Measurements from ENCODE around the gene BSX.

The BSX gene

GRCh38 chr11:122979103-122979814 lies 2.4 kb downstream of the BSX start:
- H3K27ac ChIP-seq (ENCODE audit: low read length) = no peak overlapping the region
- H3K9ac ChIP-seq (ENCODE audit: low read depth, low read length) = no peak overlapping the region
- H4K20me1 ChIP-seq (ENCODE audit: insufficient read depth, low read length) = peaks cover 16% of the 10 kb centered on the region
- peaks cover 10% of the 10 kb centered on the region for H3K27me3 ChIP-seq (ENCODE audit: insufficient read depth, low read length, poor library complexity)
- TF ChIP-seq CTCF (IDR thresholded peaks at IDR 0.05; ENCODE audit: borderline replicate concordance, extremely low read depth, low read length, poor library complexity, severe bottlenecking) = no peak
- TF ChIP-seq EZH2 (IDR thresholded peaks at IDR 0.05; ENCODE audit: borderline replicate concordance, low read depth, low read length, severe bottlenecking) = no peak
- H3K4me2 ChIP-seq (ENCODE audit: insufficient read depth, low read length) = no peak overlapping the region
- no peak overlapping the region for H3K4me3 ChIP-seq (ENCODE audit: low read depth in 1 of 2, low read length in 2 of 2)
- H3K36me3 ChIP-seq (ENCODE audit: insufficient read depth, low read length) = no peaks in the 10 kb centered on the region
- H3K4me1 ChIP-seq (ENCODE audit: insufficient read depth, low read length) = no peaks in the 10 kb centered on the region
- ATAC-seq (ENCODE audit: insufficient read depth, low read depth) (no peak), DNase-seq (no peak)
- no peaks in the 10 kb centered on the region for H3K79me2 ChIP-seq (ENCODE audit: insufficient read depth, low read length)
- no peak overlapping the region for H2AFZ ChIP-seq (ENCODE audit: low read depth, low read length)
- no peaks in the 10 kb centered on the region for H3K9me3 ChIP-seq (ENCODE audit: insufficient read depth, low read length, severe bottlenecking)

- Histone ChIP-seq H3K27me3 (ENCODE audit: insufficient read depth, low read length, poor library complexity) (peaks cover 13% of the 10 kb centered on the region), H3K27ac (ENCODE audit: low read length) (no peak overlapping the region), H3K9me3 (ENCODE audit: insufficient read depth, low read length, severe bottlenecking) (no peaks in the 10 kb centered on the region), H3K79me2 (ENCODE audit: insufficient read depth, low read length) (no peaks in the 10 kb centered on the region), H3K4me2 (ENCODE audit: insufficient read depth, low read length) (no peak overlapping the region), H4K20me1 (ENCODE audit: insufficient read depth, low read length) (peaks cover 9% of the 10 kb centered on the region), H3K36me3 (ENCODE audit: insufficient read depth, low read length) (no peaks in the 10 kb centered on the region), H3K4me1 (ENCODE audit: insufficient read depth, low read length) (no peaks in the 10 kb centered on the region), H3K9ac (ENCODE audit: low read depth, low read length) (no peak overlapping the region), H2AFZ (ENCODE audit: low read depth, low read length) (no peak overlapping the region), H3K4me3 (ENCODE audit: low read depth in 1 of 2, low read length in 2 of 2) (no peak overlapping the region)
- DNase-seq = no peak
- ATAC-seq (ENCODE audit: insufficient read depth, low read depth) = no peak
- TF ChIP-seq EZH2 (IDR thresholded peaks at IDR 0.05; ENCODE audit: borderline replicate concordance, low read depth, low read length, severe bottlenecking) = no peak
- no peak for TF ChIP-seq CTCF (IDR thresholded peaks at IDR 0.05; ENCODE audit: borderline replicate concordance, extremely low read depth, low read length, poor library complexity, severe bottlenecking)
These were observed 3.4 kb downstream of the BSX start for GRCh38 chr11:122978299-122978620.

GRCh38 chr11:122977470-122978298 lies 4.0 kb downstream of the BSX start:
- peaks cover 13% of the 10 kb centered on the region for H3K27me3 ChIP-seq (ENCODE audit: insufficient read depth, low read length, poor library complexity)
- H3K9me3 ChIP-seq (ENCODE audit: insufficient read depth, low read length, severe bottlenecking) = no peaks in the 10 kb centered on the region
- DNase-seq (no peak), ATAC-seq (ENCODE audit: insufficient read depth, low read depth) (no peak)
- TF ChIP-seq EZH2 (IDR thresholded peaks at IDR 0.05; ENCODE audit: borderline replicate concordance, low read depth, low read length, severe bottlenecking) = no peak
- no peak for TF ChIP-seq CTCF (IDR thresholded peaks at IDR 0.05; ENCODE audit: borderline replicate concordance, extremely low read depth, low read length, poor library complexity, severe bottlenecking)
- H3K4me3 ChIP-seq (ENCODE audit: low read depth in 1 of 2, low read length in 2 of 2) = no peak overlapping the region
- no peak overlapping the region for H3K27ac ChIP-seq (ENCODE audit: low read length)
- H2AFZ ChIP-seq (ENCODE audit: low read depth, low read length) = no peak overlapping the region
- no peaks in the 10 kb centered on the region for H3K79me2 ChIP-seq (ENCODE audit: insufficient read depth, low read length)
- no peaks in the 10 kb centered on the region for H3K4me1 ChIP-seq (ENCODE audit: insufficient read depth, low read length)
- no peaks in the 10 kb centered on the region for H3K36me3 ChIP-seq (ENCODE audit: insufficient read depth, low read length)
- no peak overlapping the region for H3K4me2 ChIP-seq (ENCODE audit: insufficient read depth, low read length)
- peaks cover 9% of the 10 kb centered on the region for H4K20me1 ChIP-seq (ENCODE audit: insufficient read depth, low read length)
- no peak overlapping the region for H3K9ac ChIP-seq (ENCODE audit: low read depth, low read length)

Data from DND-41 (cell line).